Measurements from ENCODE around the gene MRPL23.

MRPL23 gene

DNA sequence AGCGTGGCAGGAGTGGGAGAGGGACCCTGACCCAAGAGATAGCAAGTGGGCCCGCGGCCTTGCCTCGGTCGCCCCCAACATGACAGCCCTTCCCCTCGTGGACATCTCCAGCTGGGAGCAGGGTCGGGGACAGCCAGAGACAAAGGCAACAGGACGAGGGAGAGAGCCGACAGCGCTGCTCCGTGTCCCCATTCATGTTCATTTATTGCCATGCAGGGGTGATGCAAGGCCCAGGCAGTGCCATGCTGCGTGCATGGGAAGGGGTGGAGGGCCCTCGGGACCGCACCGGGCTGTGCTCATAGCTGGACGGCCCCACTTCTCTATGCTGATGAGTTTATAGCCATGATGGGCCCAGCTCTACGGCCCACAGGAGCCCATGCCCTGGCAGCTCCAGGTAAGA, 12.7 kb downstream of the MRPL23 start:
- no peak for DNase-seq

DNA sequence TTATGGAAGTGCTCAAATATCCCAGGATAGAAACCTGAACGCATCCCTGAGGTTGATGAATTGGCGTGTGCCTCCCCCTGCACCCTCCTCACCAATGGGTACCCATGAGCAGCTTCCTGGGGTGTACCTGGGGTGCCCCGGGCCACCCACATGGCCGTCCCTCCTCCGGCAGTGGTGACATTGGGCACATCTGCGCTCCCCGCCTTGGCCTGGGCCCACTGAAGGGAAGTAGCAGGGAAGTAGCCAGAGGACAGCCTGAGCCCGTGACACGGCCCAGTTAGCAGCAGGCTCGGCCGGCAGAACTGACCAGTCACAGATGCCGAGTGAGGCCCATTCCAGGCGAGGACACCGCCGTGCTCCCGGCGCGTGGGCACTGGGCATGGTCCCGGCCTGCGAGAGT, 16.7 kb downstream of the MRPL23 start:
- DNase-seq = no peak

DNA sequence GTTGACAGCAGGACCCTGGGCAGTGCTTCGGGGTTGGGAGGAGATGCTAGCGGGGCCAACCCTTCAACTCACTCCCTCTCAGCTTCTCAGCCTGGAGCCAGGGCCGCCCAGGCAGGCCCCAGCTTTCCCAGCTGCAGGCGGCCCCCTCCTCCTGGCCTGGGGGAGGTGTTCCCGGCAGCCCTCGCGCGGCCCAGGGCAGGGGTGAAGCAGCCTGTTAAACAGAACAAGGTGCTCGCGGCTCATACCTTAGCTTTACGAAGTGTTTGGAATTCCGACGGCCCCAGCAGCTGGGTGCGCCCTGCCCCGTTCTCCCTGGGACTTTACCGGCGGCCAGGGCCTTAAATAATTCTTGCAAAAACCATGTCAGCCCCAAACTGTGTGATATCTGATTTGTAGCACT, 17.2 kb downstream of the MRPL23 start:
- no peak for DNase-seq

DNA sequence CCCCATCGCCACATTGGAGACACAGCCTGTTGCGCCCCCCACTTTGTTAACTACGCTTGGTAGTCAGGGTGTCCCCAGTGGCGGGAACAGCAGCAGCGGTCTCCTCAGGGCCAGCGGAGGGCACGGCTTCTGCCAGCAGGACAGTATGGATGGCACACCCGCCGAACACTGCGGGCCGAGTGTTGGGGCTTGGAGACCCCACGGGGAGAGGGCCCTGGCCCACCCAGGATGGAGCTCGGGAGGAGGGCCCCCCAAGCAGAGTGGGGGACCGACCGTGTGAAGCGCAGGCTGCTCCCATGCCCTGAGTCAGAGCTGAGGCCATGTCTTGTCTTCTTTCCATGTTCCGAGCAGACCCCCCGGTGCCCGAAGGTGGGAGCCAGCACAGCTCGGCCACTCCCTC, 17.8 kb downstream of the MRPL23 start:
- no peak for DNase-seq

DNA sequence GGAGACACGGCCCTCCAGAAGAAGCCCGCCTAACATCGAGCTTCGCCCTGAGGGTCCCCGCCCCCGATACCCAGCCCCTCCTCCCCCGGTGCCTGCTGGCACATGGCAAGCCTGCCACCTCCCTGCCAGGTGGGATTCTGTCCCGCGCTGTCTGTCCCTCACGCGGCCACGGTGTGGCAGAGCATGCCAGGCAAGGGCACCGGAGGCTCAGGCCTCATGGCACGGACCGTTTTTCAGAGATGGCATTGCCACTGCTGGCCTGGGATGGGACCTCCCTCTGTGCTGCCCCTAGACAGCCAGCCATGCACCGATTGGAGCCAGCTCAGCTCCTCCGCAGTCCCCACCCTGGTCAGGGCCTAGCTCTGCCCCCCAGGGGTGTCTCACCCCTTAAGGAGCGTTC, 19.4 kb downstream of the MRPL23 start:
- no peak for DNase-seq

DNA sequence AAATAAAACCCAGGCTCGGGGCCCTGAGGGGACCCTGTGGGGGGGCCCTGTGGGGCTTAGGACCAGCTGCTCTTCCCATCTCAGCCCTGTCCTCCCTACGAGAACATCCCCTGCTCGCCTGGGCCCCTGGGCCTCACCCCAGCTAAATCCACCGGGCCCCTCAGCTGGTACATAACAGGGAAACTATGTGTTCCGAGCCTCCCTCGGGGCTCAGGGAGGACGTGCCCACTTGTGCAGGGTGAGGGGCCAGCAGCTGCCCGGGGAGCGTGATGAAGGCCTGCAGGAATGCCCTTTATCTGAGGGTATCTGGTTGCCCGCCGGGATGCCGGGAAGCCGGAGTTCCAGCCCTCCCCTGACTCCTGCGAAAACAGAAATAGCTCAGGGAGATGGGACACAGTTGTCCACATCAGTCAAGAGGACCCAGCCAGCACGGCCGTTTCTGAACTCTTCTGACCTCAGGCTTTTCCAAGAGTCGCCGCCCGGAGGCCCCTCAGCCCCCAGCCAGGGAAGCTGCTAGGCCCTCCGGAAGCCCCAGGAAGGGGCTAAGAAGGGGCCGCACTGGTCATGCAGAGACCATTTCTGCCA, 20.6 kb downstream of the MRPL23 start:
- peak; percentile 24 for DNase-seq

DNA sequence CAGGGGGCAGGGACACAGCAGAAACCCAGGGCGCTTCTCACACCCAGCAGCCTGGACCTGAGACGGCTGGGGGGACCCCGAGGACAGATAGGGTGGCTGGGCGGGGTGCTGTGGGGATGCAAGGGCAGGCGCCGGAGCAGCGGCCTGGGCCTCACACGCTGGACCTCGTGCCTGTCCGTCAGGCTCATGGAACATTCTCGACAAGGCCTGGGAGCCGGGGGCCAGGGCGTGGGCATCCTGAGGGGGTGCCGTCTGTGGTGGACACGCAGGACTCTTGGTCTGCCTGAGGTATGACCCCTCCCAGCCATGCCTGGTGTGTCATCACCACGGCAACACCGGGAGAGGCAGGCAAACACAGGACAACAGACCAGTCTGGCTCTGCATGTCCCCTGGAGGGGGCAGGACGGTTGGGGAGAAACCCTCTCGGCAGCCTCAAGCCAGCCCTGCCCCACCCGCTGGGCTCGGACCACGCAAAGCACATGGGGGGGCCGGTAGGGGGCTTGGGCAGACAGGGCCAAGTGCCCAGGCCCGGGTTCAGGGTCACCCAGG, 21.4 kb downstream of the MRPL23 start:
- DNase-seq = no peak

DNA sequence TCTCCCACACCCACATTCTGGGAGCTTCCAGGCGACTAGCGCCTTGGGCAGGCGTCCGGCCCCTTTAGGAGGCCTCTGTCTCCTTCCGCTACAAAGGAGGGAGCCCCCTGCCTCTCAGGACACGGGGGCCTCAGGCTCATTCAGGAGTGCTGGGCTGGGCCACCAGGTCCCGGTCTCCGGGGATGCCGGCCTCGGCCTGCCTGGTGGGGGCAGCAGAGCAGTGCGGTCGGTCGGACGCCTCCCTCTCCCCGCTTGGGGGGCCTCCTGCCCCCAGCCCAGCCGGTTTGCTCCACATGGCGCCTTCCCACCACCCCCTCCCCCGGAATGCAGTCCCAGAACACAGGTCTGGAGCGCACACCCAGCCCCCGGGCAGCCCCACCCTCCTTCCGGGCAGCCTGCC, 21.9 kb downstream of the MRPL23 start:
- no peak for DNase-seq

DNA sequence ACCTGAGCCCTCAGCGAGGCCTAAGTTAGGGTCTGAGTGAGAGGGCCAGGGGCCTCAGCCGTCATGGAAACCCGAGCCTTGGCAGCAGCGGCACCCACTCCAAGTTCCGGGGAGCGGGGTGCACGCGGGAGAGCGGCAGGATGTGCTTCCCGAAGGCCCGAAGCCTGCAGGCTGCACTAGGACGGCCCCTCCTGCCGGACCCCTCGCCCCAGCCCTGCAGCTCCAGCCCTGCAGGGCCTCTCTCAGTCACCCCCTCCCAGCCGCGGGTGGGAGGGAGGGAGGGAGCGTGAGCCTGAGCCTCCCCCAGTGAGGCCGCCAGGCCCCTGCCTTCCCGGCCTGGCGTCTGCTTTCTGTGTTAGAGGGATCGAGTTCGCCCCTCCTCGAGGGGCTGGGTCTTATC, 22.6 kb downstream of the MRPL23 start:
- no peak for DNase-seq

DNA sequence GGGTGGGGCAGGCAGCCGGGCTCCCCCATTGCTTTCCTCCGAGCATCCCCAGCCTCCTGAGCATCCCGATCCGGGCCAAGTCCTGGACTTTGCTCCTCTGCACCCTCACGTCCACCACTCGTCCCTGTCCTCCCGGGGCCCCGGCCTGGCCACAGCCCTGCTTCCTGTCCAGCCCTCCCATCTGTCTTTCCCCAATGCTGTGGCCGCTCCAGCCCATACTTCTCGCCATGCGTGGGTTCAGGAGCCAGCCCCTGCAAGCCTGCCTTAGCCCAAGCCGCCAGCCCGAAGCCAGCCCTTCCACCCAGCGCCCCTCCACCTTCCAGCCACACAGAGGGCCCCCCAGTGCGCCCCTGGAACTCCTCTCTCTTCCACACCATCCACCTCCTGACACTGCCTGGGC, 23.8 kb downstream of the MRPL23 start:
- DNase-seq = no peak

DNA sequence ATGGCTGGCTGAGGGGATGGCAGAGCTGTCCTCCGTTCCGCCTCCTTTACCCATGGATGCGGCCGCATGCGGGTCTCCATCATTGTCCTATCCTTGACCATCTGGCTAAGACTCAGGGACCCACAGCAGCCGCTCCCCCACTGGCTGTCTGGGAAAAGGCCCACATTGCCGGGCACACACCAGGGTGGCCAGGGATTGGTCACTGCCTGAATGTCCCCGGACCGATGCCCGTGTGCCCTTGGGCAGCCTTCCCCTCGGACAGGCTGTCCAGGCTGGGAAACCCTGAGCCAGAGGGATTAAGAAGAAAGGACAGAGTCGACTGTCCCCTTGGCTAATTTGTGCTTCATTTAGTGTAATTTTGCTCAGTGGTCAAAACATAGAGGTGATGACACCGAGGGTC, 28.1 kb downstream of the MRPL23 start:
- DNase-seq = no peak

DNA sequence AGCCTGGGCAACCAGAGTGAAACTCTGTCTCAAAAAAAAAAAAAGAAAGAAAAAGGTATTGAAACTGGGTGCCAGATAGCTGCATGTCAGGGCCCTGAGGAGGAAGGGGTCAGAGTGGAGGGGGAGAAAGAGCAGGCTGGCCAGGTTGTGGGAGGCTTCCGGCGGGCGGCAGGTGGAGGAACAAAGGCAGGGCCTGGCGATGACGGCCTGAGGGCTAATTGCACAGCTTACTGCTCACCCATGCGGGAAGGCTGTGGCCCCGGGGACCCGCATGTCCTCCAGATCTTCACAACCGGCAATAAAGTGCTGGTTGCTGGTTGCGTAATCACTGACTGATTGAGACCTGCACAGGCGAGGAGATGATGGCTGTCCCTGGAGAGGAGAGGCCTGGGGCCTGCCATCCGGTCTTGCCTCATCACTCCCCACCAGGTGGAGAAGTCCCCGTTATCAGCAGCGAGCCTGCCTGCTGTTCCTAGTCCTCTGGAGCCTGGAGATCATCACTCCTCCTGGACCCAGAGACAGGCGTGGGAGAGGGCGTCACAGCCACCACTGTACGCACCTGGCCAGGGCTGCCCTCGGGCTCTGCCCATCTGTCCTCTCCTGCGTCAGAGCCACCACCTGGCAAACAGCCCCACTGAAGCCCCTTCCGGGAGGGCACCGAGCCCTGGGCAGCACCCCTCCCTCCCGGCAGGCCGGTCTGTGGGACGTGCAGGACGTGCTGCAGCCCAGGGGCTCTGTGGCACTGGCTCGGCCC, 31.8 kb downstream of the MRPL23 start:
- no peak for DNase-seq

DNA sequence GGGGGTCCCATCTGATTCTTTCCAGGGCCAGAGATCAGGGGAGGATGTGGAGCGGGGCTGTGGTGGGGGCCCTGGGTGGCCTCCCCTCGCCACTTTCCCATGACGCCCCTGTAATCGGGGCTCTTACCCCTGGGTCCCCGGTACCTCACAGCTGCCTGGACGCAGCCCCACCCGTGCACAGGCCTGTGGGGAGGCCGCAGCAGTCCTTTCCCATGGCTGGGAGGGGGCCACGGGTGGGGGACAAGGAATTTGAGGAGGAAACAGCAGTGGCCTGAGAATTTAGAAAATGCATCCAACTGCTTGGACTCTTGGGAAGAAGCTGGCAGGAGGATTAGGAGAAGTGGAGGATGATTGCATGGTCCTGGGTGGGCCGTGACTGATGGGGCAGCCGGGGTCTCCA, 32.5 kb downstream of the MRPL23 start:
- no peak for DNase-seq

DNA sequence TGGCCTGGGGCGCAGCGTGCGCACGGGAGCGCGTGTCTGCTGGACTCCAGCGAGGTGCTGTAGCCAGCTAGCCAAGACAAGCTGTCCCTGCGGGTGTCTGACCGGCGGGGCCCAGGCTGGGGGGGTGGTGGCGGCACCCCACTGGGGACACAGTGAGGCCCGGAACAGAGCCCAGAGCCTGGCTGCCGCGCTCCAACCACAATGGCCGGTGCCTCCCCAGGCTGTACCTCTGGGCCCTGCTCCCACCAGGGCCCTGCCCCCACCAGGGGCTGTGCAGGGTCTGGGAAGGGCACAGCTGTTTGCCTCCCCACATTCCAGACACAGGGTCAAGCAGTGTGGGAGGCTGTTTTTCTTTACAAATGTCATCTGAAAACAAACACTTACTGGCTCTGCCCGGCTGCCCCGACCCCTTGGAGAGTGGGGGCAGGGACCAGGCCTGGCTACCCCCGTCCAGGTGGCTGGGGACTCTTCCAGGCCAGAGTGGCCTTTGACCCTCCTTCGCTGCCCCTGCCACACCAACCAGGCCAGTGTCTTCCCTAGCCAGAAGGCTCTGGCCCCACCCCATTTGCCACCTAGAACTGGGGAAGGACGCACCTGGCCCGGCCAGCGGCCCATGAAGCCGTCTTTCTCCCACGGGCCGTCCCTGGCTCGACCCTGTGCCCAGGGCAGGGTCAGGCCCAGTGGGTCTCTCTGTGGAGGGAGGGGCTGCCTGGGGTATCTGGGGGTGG, 35.9 kb downstream of the MRPL23 start:
- DNase-seq = no peak

DNA sequence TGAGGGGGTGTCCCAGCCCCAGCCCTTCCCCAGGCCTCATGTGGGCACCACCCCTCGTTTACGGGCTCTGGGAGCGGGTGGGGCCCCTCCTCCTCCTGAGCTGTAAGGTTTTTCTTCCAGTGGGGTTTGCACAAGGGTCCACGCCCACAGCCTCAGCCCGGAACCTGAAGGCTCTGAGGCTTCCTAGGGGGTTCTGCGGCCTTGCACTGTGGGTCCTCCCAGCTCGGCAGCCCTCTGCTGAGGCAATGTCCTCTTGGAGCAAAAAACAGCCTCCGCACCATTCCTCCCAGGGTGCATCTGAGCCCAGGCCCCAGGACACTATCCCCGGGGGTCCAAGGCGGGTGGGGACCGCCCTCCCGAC, 36.4 kb downstream of the MRPL23 start:
- DNase-seq = no peak

DNA sequence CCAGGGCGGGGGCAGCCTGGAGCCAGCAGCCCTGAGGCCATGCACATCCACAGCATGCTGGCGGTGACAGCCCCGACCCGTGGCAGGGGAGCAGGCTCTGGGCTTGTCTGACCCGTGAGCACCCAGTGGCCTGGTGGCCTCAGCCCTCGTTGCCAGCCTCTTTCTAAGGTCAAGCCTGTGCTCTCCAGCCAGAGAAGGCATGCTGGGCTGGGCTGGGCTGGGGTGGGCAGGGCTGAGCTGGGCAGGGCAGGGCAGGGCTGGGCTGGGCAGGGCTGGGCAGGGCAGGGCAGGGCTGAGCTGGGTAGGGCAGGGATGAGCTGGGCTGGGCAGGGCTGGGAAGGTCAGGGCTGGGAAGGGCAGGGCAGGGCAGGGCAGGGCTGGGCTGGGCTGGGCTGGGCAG, 39.9 kb downstream of the MRPL23 start:
- DNase-seq = no peak

DNA sequence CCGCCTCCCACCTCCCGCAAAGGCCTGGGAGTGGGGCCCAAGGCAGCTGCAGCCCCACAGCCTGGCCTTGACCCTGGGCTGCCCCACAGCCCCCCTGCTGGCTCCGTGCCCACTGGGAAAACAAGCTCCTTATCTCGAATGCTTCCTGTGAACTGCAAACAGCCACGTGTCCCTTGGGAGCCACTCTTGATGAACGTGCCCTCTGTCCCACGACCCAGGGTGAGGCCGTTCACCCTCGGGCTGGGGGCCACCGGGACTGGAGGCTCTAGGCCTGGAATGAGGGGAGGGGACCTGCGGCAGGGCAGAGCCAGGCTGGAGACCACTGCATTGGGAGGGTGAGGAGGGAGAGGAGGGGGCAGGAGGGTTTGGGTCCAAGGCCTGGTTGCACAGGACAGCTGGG, 41.0 kb downstream of the MRPL23 start:
- no peak for DNase-seq

DNA sequence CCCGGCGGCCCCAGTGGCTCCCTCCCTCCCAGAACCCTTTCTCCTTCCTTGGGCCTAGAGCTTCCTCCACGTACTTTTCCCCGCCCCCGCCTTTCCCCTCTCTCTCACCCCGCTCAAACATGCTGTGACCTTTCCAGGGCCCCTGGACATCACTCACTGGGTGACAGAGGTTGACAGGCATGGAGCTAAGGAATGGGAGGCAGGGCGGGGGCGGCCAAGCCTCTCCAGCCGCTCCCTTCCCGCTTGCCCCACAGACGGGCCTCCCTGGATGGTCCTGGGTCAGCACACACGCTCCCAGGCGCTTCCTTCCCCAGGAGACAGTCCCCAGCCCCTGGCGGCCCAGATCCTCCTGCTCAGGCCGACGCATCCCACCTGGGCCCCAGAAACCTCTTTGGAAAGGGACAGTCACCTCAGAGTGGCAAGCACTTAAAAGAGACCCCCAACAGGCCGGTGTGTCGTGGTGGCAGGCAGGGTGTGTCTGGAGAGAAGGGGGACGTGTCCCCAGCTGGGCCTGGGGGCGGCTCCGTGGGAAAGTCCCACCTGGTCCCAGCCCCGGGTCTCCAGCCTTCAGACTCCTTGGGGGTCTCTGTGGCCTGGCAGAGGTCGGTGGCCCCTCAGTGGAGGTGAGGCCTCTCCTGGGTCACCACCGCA, 41.7 kb downstream of the MRPL23 start:
- peak; percentile 19 for DNase-seq

DNA sequence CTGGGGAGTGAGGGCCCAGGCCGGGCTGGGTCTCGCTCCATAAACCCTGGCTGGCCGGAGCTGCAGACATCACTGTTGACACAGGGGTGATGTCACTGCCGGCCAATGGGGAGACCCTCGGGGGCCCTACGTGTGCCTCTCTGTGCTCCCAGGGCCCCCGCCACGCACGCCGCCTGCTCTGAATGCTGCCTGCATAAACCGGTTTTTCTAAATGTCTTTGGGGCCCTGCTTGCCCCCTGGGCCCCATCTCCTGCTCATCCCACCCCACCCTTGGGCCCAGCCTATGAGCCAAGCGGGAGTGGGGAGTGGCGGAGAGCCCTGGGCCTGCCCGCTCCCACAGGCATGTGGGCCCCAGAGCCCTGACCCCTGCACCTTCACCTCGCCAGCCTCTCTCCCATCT, 42.8 kb downstream of the MRPL23 start:
- no peak for DNase-seq

DNA sequence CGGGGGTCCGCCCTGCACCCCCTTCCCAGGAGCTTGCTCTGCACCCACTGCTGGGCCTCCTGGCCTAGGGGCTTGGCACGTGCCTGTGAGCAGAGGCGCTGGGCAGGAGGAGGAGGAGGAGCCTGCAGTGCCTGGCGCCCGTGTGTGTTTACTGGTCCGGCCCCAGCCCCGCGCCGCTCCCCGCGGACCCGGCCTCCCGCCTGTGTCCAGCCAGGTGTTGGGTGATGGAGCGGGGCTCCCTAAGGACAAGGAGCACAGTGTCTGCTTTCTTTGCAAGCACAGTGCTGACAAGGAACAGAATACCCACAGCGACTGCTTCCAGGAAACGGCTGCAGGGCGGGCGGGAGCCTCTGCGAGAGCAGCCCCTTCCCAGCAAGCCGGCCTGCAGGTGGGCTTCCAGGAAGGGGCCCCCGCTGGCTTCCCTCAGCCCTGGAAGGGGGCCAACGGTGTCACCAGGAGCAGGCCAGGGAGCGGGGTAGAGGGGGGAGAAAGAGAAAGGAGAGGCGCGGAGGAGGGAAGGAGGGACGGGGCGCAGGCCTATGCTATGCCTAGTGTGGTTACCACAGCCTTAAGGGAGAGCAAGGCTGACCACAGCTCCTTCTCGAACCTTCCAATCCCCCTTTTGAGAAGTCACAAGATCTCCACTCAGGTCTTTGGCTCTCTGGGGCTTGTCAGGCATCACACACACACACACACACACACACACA, 43.9 kb downstream of the MRPL23 start:
- no peak for DNase-seq

DNA sequence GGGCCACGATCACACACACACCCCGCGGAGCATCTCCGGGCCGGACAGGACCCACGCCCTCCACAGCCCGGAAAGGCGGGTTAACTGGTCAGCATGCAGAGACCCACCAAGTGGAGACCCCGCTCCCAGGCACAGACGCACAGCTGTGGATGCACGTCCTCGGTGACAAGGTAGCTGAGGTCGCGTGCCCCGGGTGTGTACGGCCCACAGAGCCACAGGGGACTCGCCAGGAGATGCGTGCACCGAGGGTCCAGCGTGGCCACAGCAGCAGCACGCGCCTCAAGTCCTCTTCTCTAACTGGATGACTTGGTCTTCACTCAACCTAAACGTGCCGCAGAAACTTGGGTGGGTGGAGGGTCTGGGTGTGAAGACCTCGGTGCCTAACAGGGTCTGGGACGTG, 45.0 kb downstream of the MRPL23 start:
- DNase-seq = no peak

DNA sequence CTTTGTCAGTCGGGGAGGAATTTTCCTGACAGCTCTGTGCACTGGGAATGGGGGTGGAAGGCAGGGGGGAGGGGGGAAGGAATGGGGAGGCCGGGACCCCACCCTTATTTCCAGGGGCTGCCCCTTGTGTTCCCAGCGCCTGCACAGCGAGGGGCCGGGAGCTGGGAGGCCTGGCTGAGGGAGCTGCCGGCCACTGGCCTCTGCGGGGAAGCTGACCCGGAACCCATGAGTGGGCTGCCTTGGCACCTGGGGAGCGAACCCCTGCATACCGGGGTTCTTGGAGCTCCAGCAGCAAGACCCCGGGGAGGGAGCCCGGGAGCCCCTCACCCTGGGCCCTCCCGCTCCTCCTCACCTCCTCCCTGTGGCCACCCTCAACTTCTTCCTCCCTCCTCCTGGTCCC, 47.0 kb downstream of the MRPL23 start:
- DNase-seq = no peak

DNA sequence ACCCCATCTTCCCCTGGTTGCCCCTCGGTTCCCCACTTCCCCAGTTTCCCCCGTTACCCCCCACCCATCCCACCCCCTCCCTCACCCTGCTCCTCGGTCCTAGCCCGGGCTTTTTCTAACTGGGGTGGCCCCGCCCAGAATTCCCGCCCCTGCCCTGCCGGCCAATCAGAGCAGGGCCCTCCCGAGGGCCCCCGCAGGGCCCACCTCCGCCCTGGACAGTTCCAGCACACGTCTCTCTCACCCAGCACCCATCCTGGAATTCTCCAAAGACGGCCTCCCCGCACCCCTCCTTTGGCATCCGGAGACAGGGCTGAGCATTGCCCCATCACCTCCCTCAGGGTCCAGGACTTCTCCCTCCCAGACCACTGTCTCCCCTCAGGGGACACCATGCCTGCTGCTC, 50.6 kb downstream of the MRPL23 start, which contains the start of gene H19:
TSS of gene H19 (minus strand) at position 88 of the 400 bp plus-strand sequence.
- DNase-seq = no peak
